Astrocyte (in vitro differentiated cells and primary cell): ENCODE data around the gene SLC9A4.

ENCODE experiments used
- CTCF ChIP-seq: IDR thresholded peaks from 2 replicates; pipeline ENCODE4 v1.5.1; 2011; ENCODE audit warnings: low read depth, mild to moderate bottlenecking, inconsistent platforms, low read length, moderate library complexity; ENCODE audit not compliant: insufficient read depth
- EZH2 ChIP-seq: IDR thresholded peaks from 2 replicates; pipeline ENCODE4 v1.6.1; 2012; ENCODE audit warnings: mild to moderate bottlenecking, low read length, inconsistent platforms; ENCODE audit not compliant: insufficient read depth

GRCh38 chr2:102504833-102505232, 31.8 kb downstream of the SLC9A4 start:
- TF ChIP-seq CTCF (no peak), EZH2 (no peak)
